ENCODE data around the gene USH2A.

- TF ChIP-seq CTCF (IDR thresholded peaks at IDR 0.05; ENCODE audit: insufficient read depth, low read length, poor library complexity, severe bottlenecking) (no peak), EZH2phosphoT487 (conservative IDR thresholded peaks at IDR 0.05; ENCODE audit: low read length) (no peak)
These were observed 800.1 kb downstream of the USH2A start for GRCh38 chr1:215623162-215623561.

Measured in SU-DHL-6 (cell line).